HG03196 (cell line): ENCODE results near the gene GABRG2.

ENCODE experiments used
- ATAC-seq: cut with Tn5 transposase; IDR thresholded peaks from one replicate; pipeline ENCODE4 v1.9.1; 2021; ENCODE audit not compliant: unreplicated experiment

The GABRG2 gene

DNA sequence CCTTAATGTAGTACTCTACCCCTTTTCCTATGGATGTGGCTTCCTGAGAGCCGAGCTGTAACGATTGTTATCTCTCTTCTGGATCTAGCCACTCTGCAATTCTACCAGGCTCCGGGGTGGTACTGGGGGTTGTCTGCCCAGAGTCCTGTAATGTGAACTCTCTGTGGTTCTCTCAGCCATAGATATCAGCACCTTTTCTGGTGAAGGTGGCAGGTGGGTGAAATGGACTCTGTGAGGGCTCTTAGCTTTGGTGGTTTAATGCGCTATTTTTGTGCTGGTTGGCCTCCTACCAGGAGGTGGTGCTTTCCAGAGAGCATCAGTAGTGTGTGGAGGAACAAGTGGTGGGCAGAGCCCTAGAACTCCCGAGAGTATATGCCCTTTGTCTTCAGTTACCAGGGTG, 122.1 kb downstream of the GABRG2 start:
- ATAC-seq: no peak

DNA sequence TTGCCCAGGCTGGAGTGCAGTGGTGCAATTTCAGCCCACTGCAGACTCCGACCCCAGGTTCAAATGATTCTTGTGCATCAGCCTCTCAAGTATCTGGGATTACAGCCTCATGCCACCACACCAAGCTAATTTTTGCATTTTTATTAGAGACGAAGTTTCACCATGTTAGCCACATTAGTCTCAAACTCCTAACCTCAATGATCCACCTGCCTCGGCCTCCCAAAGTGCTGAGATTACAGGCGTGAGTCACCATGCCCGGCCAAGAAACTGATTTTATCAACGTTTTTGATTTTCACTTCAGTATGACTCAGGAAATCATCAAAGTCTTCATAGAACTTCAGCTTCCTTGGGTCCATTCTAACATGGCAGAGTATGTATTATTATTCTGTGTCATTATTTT, 125.4 kb downstream of the GABRG2 start:
- ATAC-seq: no peak

DNA sequence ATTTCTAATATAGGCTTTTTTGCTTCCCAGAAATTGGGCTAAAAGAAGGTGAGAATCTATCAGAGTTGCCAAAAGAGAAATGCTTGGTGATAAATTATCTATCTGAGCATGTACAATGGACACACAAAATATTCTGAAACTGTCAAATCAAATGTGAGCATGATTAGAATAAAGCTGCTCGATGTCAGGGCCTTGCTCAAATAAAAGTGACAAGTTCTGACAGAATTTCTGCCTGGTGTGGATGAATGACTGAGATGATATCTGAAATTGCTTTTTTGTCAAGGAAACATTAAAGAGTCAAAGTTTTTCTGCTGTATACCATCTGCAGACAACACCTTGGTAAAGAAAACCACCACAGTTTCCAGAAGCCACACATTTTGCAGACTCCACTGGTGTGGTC, 128.8 kb downstream of the GABRG2 start:
- ATAC-seq: no peak

DNA sequence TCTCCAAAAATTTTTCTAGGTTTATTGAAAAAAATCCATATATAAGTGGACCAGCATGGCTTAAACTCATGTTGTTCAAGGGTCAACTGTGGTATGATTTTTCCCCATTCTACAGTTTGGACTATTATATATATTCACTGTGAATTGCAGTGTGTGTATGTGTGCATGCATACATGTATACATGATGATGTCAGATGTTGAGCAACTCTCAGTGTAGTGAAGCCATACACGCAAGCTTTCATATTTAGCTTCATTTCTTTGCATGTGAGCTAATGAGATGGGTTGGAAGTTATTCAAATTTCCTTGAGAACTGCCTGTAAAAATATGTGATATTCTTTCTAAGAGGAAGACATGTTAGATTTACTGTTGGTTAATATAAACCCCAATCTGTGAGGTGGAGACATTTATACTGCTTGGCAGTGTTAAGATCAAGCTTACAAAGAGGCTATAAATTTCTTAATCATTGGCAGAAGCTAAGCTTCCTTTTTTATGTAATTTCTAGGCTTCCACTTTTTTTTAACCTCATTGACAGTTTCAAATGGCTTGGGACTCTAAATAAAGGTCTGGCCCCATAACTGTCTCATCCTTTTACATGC, 134.8 kb downstream of the GABRG2 start:
- no peak for ATAC-seq
